Stimulated activated CD4-positive, alpha-beta T cell treated with anti-CD3 and anti-CD28 coated beads, Interleukin-1b, Interleukin-23, amount 100 ng/mL, for 1 hour (primary cell): ENCODE results near the gene PCDH15.

Experiments used
- DNase-seq, 2 donors: peaks; one replicate each; pipeline ENCODE4 v3.0.0-alpha.2; 2020; ENCODE audit warnings: low read depth in 2 of 2

PCDH15 gene

DNA sequence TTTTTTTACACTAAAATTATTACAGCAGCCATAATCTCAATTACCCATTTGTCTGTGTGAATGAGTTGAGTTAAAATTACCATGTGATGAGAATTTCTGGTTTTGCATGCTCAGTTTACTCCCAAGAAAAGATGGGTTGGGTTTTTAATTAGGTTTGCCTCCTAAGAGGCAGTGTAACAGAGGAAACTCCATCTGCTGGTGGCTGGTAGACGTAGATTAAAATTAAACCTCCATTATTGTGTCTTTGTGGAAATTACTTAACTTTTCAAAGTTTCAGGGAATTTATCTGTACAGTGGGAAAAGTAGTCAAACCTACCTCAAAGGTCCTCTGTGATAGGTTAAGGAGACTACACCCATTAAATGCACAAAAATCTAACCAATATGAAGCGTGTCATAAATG is 954.2 kb downstream of the PCDH15 start:
- DNase-seq: no peak

DNA sequence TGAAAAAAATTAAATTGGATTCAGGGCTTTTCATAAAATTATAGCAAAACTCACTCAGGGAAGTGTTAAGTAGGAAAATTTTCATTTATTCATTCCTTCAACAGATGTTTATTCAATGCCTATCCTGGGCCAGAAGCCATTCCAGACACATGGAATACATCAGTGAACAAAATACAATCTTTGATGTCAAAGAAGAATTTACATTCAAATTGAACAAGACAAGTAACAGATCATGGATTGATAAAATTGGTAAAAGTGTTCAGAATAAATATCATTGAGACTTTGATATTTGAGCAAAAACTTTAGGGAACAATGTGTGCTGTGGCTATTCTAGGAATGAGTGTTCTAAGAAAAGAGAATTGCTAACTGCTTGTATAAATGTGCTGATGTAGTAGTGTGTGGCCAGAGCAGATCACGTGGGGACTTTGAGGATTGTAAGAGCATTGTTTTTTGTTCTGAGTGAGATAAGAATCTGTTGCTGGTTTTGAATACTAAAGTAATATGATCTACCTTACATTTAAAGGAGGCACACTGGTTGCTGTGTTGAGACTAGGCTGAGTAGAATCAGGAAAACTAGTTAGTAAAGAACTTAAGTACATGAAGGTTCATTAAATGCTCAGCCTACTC is 957.2 kb downstream of the PCDH15 start:
- no peak for DNase-seq

DNA sequence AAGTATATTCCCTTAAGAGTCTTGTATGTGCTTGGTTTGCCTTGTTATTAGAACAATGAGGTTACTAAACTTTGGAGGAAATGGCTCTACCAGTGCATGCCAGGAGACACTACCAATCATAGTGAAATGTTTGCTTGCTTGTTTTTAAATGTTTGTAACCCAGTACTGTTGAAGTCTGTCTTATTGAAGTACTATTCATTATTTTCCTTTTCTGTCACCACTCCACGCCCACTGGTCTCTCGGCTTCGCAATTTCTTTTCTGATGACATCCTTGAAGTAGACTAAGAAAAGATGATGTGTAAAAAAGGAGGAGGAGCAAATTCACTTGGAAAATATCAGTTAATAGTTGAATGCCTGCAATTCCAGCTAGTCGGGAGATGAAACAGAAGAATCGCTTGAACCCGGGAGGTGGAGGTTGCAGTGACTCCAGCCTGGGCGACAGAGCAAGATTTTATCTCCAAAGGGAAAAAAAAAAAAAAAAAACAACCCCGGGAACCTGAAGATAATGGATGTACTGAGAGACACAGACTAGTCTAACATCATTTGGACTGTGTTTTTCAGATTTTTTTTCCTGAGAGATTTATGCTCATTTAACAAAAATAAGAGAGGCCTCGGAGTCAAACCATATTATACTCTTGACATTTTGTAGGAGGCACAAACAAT is 959.4 kb downstream of the PCDH15 start:
- DNase-seq: no peak

DNA sequence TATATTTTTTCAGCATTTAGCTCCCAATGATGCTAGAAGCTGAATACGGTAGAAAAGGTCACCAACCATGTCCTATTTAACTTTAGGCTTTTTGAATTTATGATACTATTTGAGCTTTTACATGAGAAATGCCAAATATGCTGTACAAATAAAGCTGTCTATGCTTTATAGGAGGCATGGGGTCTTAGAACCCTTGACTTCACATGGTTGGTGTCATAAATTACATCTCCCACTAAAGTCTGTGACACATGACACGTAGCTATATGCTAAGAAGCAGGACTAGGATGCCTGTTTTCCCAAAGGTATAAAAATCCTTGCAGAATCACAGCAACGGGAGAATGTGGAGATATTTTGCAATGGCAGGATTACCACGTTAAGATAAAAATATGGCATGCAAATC is 960.4 kb downstream of the PCDH15 start:
- no peak for DNase-seq

DNA sequence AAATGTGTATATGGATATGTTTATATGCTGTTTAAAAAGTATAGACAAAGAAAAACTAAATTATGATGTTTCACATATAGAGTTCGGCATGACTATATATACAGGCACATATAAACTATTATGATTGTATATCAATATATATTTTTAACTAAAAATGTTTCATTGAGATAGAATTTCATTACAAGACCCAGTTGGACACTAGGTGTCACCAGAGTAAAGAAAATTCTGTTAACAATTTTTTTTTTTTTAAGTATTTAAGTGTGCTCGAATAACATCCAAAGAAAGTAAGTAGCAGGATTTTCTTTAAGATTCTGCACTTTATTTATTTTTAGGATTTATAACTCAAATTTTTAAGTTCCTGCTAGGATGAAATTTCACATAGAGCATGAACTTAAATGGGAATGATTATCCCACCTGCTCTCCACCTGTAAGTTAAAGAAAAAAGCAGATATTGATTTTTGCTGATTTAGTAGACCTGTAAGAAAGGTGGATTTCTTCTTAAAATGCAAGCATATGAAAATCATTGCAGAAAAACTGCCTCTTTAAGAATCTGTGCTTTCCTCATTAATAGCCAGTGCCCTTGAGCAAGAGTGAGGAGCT is 961.5 kb downstream of the PCDH15 start:
- no peak for DNase-seq

DNA sequence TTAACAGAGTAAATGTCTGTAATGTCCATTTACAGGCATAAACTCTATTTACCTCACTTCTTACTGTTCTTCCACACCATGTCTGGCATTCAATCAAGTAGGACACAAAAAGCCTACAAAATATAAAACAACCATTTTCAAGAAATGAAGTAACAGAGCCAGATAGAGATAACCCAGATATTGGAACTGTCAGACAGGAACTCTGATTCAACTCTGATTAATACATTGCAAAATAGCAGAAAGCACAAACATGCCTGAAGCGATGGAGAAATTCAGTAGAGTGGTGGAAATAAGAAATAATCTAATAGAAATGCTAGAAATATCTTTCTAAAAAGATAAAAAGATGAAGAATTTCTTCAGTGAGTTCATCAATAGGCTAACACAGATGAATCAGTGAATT is 964.4 kb downstream of the PCDH15 start:
- DNase-seq: no peak

DNA sequence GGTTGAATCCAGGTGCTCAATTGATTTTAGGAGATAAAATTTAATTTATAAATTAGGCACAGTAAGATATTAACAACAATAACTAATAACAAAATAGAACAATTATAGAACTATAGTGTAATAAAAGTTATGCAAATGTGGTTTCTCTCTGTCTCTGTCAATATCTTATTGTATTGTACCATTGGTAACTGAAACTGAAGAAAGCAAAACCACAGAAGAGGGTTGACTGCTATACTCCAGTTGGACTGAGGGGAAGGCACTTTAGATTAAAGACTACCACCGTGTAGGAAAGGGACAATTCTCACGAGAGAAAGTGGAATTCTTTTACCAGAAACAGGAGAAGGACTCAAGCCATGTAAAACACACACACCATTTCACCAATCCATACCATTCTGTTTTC is 967.1 kb downstream of the PCDH15 start:
- DNase-seq: no peak

DNA sequence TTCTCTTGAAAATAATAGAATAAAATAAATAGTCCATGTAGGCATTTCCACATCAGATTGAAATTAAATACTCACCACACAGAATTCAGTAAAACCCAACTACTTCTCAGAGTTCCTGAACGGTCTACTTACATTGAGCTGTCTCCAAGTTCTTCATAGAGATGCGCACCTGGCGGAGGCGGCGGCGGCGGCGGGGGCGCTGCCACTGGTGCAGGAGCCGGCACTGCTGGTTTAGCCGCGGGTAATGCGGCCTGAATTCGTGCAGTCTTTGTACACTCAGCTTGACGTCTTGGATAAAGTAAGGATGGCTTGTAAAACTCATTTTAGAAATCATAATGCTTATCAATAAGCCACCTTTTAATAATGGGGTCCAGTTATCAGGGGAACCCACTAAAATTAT is 973.8 kb downstream of the PCDH15 start:
- no peak for DNase-seq

DNA sequence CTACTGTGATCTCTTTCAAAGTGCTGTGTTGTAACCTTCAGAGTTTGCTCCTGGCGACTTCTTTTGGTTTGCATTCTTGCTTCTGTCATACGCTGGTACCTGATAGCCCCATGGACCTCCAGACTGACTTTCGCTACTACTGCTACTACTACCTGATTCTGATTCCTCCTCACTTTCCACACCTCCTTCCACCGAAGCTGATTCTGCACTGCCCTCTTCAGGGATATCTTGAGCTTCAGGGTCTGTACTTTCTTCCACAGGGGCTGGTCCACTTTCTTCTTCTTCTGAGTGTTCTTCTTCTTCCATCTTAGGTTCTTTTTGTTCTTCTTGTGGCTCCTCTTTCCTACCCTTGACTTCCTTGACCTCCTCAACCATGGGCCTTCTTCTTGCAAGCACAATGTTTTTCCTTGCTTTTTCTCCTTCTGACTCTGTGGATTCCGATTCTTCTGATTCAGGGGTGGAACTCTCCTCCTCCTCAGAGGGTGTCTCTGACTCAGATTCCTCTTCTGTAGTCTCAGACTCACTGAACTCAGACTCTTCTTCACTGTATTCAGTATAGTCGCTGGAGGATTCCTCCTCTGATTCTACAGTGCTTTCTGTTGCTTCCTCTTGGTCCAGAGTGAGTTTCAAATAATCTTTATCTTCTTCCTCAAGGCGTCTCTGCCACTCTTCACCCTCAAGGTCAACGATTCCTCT is 992.2 kb downstream of the PCDH15 start:
- no peak for DNase-seq

DNA sequence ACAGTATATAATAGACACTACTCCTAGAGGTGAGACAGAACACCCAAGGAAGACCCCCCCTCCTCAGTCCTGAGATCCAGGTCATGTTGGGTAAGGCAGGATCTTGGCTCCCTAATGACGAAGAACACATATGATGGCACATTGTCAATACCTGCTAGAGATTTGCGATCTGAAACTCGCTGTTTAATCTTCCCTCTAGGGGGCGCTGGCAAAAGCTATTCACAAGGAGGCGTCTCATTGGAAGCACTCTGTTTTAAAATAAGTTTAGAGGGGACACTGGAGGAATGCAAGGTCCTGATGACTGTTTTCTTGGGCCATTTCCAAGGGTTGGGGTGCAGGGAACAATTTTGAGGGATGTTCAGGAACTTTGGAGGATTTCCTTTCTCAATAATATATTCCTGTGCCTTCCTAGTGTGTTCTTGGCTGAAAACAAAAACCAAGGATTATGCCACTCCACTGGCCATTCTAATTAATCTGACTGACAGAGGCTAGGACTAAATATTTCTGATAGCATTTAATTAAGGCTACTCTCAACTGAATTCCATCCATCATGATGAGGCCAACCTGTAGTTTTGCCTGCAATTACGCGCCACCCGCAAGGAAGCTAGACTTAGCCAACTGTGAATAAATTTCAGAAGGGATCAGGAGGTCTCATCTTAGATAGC is 1014.7 kb downstream of the PCDH15 start:
- no peak for DNase-seq

DNA sequence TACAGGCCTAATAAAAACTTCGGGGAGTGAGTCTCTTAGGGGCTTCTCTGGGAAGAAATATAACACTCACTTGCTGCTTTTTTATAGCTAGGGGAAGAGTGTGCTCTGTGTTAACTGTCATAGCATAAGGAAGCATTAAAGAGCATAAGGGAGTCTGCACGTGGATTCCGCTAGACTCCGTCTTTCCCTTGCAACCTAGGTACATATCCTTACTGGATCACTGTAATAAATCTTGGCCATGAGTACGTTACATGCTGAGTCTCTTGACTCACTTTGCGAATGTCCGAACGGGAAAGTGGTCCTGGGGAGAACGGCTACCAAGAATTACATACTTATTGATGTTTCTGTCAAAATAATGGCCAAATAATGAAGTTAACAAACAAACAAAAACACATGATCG is 1029.3 kb downstream of the PCDH15 start:
- DNase-seq: no peak

DNA sequence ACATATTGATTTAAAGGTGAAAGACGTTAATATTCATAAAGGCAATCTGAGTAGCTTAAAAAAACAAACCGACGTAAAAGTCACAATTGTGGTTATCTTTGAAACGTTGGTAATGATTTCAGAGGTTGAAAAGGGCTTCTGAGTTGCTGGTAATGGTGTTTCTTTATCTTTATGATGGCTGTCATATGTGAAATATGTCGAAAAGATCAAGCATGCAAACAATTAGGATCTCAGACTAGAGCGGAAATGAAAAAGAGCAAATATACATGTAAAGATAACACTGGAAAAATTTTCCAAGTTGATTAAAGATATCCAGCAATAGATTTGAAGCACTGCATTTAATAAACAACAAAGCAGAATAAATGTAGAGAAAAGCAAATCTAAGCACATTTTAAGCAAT is 1030.1 kb downstream of the PCDH15 start:
- DNase-seq: no peak

DNA sequence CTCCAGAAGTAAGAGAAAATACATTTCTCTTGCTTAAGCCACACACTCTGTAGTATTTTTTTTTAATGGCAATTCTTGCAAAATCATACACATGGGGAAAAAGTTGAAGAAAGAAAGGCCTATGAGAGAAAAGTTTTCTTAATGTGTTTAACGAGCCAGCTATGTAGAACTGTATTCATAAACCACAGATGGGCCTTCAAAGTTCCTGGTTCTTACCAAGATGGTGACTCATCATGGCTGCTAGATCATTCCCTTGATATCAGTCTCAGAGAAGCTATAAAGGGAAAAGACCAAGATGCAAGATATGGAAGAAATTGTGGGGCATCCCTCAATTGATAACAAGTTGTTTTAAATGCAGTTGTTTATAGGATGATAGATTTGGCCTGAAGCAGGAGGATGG is 1035.7 kb downstream of the PCDH15 start:
- no peak for DNase-seq

DNA sequence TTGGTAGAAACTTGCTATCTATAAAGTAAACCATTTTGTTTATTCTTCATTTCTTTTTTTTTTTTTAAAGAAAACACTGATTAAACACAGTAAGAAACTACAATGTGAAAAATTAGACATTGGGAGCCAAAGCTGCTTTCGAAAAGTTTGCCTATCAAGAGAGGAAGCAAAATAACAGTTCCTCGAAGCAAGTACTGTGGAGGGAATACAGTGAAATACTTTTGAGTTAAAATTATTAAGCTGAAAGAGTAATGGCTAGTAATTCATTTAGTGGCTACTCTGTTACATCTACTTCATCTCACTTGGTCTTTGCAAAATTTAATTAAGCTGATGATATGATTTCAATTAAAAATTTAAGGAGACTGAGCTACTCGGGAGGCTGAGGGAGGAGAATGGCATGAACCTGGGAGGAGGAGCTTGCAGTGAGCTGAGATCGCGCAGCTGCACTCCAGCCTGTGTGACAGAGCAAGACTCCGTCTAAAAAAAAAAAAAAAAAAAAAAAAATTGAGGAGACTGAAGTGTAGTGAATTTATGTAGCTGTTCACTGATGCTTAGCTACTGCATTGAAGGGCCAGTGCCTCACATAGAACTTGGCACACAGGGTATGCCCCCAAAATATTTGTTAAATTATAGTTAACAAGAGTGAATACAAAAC is 1046.3 kb downstream of the PCDH15 start:
- no peak for DNase-seq
